ENCODE data around the gene LTBP1.

- TF ChIP-seq CTCF (IDR thresholded peaks at IDR 0.05) = no peak
- TF ChIP-seq POLR2A (IDR thresholded peaks at IDR 0.05) = no peak
Measured at GRCh38 chr2:33084433-33084832, 137.7 kb downstream of the LTBP1 start.
